Sigmoid colon (tissue), 4 donors: ENCODE measurements around the gene BRD9.

Experiments used
- EP300 ChIP-seq, 4 donors: sonication (generic); formaldehyde crosslinking; IDR thresholded peaks; one replicate each; pipeline ENCODE4 v1.6.1; 2017; ENCODE audit warnings: antibody characterized with exemption in 4 of 4
- POLR2A ChIP-seq, 2 donors: fragments of 450-650 bp; IDR thresholded peaks; one replicate each; pipeline ENCODE4 v1.6.1; 2016; ENCODE audit warnings: antibody characterized with exemption in 2 of 2, mild to moderate bottlenecking in 2 of 2, moderate library complexity in 2 of 2
- POLR2AphosphoS5 ChIP-seq, 4 donors: sonication (generic); formaldehyde crosslinking; IDR thresholded peaks; one replicate each; pipeline ENCODE4 v1.6.1; 2017; ENCODE audit warnings: antibody characterized with exemption in 4 of 4
- TF ChIP-seq, protein P1 (sequence below), 4 experiments: fragments of 450-650 bp in 3 of 4; fragments of 200-600 bp in 1 of 4; IDR thresholded peaks; one replicate each; pipeline ENCODE4 v1.5.1; 2016 to 2019; ENCODE audit warnings: antibody characterized with exemption in 4 of 4, mild to moderate bottlenecking in 3 of 4, moderate library complexity in 2 of 4

DNA sequence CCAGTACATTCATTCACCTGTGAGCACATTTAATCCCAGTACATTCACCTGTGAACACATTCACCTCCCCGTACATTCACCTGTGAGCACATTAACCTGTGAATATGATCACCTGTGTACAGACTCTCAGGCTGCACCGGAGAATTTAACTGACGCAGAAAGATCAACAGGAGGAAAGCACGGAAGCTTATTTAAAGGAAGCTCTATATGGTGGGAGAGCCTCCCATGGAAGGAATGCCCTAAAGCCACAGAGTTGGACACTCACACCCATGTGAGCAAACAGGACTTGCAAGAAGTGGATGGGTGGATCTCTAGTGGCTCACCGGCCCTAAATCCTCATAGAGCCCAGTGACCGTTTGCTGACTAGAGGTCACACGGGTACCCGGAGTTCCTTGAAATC lies 38.3 kb upstream of the BRD9 start:
- TF ChIP-seq EP300 (IDR thresholded peaks at IDR 0.05) (no peak), POLR2A (IDR thresholded peaks at IDR 0.05) (no peak), POLR2AphosphoS5 (IDR thresholded peaks at IDR 0.05) (no peak)
- TF ChIP-seq, protein P1, sequence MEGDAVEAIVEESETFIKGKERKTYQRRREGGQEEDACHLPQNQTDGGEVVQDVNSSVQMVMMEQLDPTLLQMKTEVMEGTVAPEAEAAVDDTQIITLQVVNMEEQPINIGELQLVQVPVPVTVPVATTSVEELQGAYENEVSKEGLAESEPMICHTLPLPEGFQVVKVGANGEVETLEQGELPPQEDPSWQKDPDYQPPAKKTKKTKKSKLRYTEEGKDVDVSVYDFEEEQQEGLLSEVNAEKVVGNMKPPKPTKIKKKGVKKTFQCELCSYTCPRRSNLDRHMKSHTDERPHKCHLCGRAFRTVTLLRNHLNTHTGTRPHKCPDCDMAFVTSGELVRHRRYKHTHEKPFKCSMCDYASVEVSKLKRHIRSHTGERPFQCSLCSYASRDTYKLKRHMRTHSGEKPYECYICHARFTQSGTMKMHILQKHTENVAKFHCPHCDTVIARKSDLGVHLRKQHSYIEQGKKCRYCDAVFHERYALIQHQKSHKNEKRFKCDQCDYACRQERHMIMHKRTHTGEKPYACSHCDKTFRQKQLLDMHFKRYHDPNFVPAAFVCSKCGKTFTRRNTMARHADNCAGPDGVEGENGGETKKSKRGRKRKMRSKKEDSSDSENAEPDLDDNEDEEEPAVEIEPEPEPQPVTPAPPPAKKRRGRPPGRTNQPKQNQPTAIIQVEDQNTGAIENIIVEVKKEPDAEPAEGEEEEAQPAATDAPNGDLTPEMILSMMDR (IDR thresholded peaks at IDR 0.05) = no peak
